Naive thymus-derived CD4-positive, alpha-beta T cell (primary cell): Measurements from ENCODE around the gene MAPKAPK2. TPM values are rescaled to one million over a fixed set of nuclear protein-coding genes. Genes with fewer than 3 reads are reported as not detected.
"Not testable (repeated sequence)": the region's sequence is repeated elsewhere in the genome, so short reads cannot be mapped to it uniquely, and the experiment has no call there.

ENCODE experiments used
- ATAC-seq: fragments of 150-1000 bp; cut with Tn5 transposase; 2 replicates; pipeline ENCODE4 v1.10.0; 2021; ENCODE audit warnings: mild to moderate bottlenecking, moderate library complexity
- CTCF ChIA-PET: fragments of 350-600 bp; sonication (Branson Sonifier 250); formaldehyde crosslinking; loops from one replicate; lab custom pipeline; 2021; ENCODE audit warnings: antibody characterized with exemption; lab: Charles Lee
- POLR2A ChIA-PET: fragments of 350-600 bp; sonication (Branson Sonifier 250); formaldehyde crosslinking; loops from one replicate; lab custom pipeline; 2021; ENCODE audit warnings: antibody characterized with exemption, inconsistent platforms; lab: Charles Lee
- DNase-seq, 9 donors: peaks; one replicate each; pipeline versions ENCODE4 v3.0.0 to v3.0.0-alpha.2; 2020 to 2022; ENCODE audit warnings: mixed read lengths in 1 of 9
- H3K27ac ChIP-seq: one replicate; pipeline ENCODE4 v1.7.0; 2013; ENCODE audit warnings: mild to moderate bottlenecking, low read depth, low read length, moderate library complexity
- H3K27me3 ChIP-seq, 2 donors: one replicate each; pipeline ENCODE4 v1.7.0; 2013; ENCODE audit warnings: low read length in 2 of 2, mild to moderate bottlenecking in 2 of 2, moderate library complexity in 2 of 2; ENCODE audit not compliant: control insufficient read depth in 2 of 2, insufficient read depth in 2 of 2
- H3K36me3 ChIP-seq, 3 experiments: 1 replicate in 2 of 3; 2 replicates in 1 of 3; pipeline ENCODE4 v1.7.0; 2013; ENCODE audit warnings: low read length in 3 of 3, mild to moderate bottlenecking in 3 of 3, moderate library complexity in 1 of 3; ENCODE audit not compliant: insufficient read depth in 3 of 3, control insufficient read depth in 2 of 3
- H3K4me1 ChIP-seq, 2 donors: one replicate each; pipeline ENCODE4 v1.7.0; 2013; ENCODE audit warnings: low read length in 2 of 2, mild to moderate bottlenecking in 2 of 2, moderate library complexity in 1 of 2; ENCODE audit not compliant: control insufficient read depth in 2 of 2, insufficient read depth in 2 of 2
- H3K4me3 ChIP-seq: 2 replicates; pipeline ENCODE4 v1.7.0; 2013; ENCODE audit warnings: mild to moderate bottlenecking, low read length
- H3K9me3 ChIP-seq, 3 experiments: 1 replicate in 2 of 3; 2 replicates in 1 of 3; pipeline ENCODE4 v1.7.0; 2013; ENCODE audit warnings: low read length in 3 of 3; ENCODE audit not compliant: control insufficient read depth in 2 of 3
- H3K27ac Mint-ChIP-seq, 9 donors: one replicate each; pipeline ENCODE4 v1.8.0; 2020 to 2022; ENCODE audit warnings: mixed read lengths in 9 of 9, mild to moderate bottlenecking in 8 of 9, moderate library complexity in 5 of 9, inconsistent platforms in 2 of 9
- H3K27me3 Mint-ChIP-seq, 5 donors: one replicate each; pipeline ENCODE4 v1.8.0; 2021 to 2022; ENCODE audit warnings: mixed read lengths in 5 of 5, mild to moderate bottlenecking in 1 of 5
- H3K36me3 Mint-ChIP-seq, 5 donors: one replicate each; pipeline ENCODE4 v1.8.0; 2020 to 2022; ENCODE audit warnings: mixed read lengths in 5 of 5, mild to moderate bottlenecking in 3 of 5, inconsistent platforms in 1 of 5
- H3K4me1 Mint-ChIP-seq, 7 donors: one replicate each; pipeline ENCODE4 v1.8.0; 2020 to 2022; ENCODE audit warnings: mixed read lengths in 7 of 7, mild to moderate bottlenecking in 3 of 7, inconsistent platforms in 1 of 7
- H3K4me3 Mint-ChIP-seq, 10 donors: one replicate each; pipeline ENCODE4 v1.8.0; 2020 to 2022; ENCODE audit warnings: mild to moderate bottlenecking in 10 of 10, mixed read lengths in 10 of 10, moderate library complexity in 6 of 10, inconsistent platforms in 2 of 10
- H3K9me3 Mint-ChIP-seq, 11 donors: one replicate each; pipeline ENCODE4 v1.8.0; 2020 to 2022; ENCODE audit warnings: mixed read lengths in 11 of 11, mild to moderate bottlenecking in 4 of 11, inconsistent platforms in 1 of 11, moderate library complexity in 1 of 11
- intact Hi-C, 2 donors: fragments of 100-400 bp; cut with micrococcal nuclease; formaldehyde crosslinking; loops; one replicate each; pipeline ENCODE4 v1.15.1; 2023
- polyA plus RNA-seq, 2 donors: library from polyadenylated mRNA; unstranded; fragments of 300-500 nt; fragmentation: Illumina TruSeq; gene quantifications; one replicate each; pipeline ENCODE4 v1.2.3, GENCODE V29; 2021
- total RNA-seq, 6 experiments: library from RNA in 5 of 6; stranded (reverse) in 5 of 6; gene quantifications; 1 replicate in 5 of 6; 2 replicates in 1 of 6; pipeline ENCODE4 v1.2.3 and lab custom pipeline; 2021 to 2026

MAPKAPK2 gene
- total and polyA plus RNA-seq, 7 experiments from 2014 or later, result 1.4 to 123 (median 53.2) TPM

DNA sequence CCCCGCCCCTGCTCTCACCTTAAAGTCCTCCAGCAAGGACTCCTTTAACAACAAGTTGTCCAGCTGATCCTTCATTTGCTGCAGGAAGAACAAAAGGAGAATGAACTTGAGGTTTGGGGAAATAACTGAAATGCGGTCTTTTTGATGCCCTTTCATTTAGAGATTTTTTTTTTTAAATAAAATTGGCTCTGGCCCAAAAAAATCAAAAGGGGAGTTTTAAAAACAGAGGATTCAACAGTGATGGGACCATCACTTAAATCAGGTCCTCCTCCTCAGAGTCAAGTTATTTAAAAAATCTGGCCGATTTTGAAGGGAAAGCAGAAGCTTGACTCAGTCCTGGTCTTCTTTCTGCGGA lies 86.6 kb downstream of the MAPKAPK2 start:
- H3K9me3 ChIP-seq, result no peaks in the 10 kb centered on the region
- H3K4me3 Mint-ChIP-seq, result peak overlapping the region; percentile 12 to 79 (median 52)
- DNase-seq, result peak in 1 of 9 donors; percentile 14
- no peak overlapping the region for H3K4me3 ChIP-seq
- no peak for ATAC-seq
- no peaks in the 10 kb centered on the region for H3K9me3 Mint-ChIP-seq
- no peak overlapping the region for H3K27ac ChIP-seq
- no peaks in the 10 kb centered on the region for H3K27me3 ChIP-seq
- no peaks in the 10 kb centered on the region for H3K36me3 Mint-ChIP-seq
- peaks cover 61 to 66% of the 10 kb centered on the region in 2 donors for H3K4me1 ChIP-seq
- CTCF ChIA-PET, result interaction anchor here (1.6 to 3.0 kb wide), 5 partner anchors 12 to 45 kb away, joined by 6 to 14 read pairs (median 9); no protein-coding TSS in a partner anchor
- peaks cover 0 to 61% (median 0%) of the 10 kb centered on the region in 5 donors for H3K27me3 Mint-ChIP-seq
- no peaks in the 10 kb centered on the region for H3K36me3 ChIP-seq
- H3K4me1 Mint-ChIP-seq, result peaks cover 56 to 85% (median 70%) of the 10 kb centered on the region in 7 donors
- POLR2A ChIA-PET, result interaction anchor here (0.6 to 11.7 kb wide), 6 partner anchors 13 to 36 kb away, joined by 3 to 103 read pairs (median 12); no protein-coding TSS in a partner anchor
- peak overlapping the region in 6 of 9 donors; percentile 35 to 88 (median 40) for H3K27ac Mint-ChIP-seq
- intact Hi-C loops, result loop anchor here in 1 of 2 donors (1.0 to 2.0 kb wide), 2 partner anchors 13 to 15 kb away; no protein-coding TSS in a partner anchor

DNA sequence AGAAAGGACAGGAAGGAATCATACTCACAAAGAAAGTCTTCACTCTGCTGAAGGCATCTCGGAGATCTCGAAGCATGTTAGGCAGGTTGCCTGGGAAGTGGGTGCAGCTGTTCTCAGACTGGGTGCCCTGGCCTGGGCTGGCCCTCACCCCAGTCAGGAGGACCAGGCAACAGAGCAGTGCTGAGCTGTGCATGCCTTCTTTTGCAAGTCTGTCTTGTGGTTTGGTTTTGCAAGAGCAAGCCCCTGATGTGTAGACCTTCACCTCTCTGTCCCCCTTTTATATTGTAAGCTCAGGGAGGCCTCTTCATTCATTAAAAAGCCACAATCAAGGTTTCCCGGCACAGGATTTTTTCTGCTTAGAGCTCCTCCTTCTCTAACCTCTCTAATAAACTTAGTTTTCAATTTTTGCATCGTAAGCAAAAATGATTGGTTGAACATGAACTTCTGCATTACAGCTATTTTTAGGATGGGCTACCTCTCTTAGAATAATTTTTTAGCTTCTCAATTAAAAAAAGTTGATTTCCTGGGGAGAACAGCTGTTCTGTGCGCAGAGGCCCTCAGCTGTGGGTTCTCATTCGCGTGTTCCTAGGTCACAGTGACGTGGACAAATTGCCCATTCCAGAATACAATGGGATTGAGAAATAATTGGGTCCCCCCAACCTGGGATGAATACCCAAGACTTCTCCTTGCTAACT lies 87.7 kb downstream of the MAPKAPK2 start, which contains the start of gene IL10:
Gene IL10, minus strand, starts transcription at position 252 of the 695 bp plus-strand sequence. Its CDS starts 59 bp downstream, at position 193.
- DNase-seq (no peak), ATAC-seq (no peak)
- peaks cover 50 to 55% of the 10 kb centered on the region in 2 donors for H3K4me1 ChIP-seq
- intact Hi-C loops, result no loop called here
- H3K27me3 ChIP-seq, result no peaks in the 10 kb centered on the region
- ChIA-PET POLR2A (interaction anchor here (0.5 to 11.7 kb wide), 11 partner anchors 12 to 133 kb away, joined by 3 to 103 read pairs (median 4); no protein-coding TSS in a partner anchor), CTCF (interaction anchor here (0.8 to 1.9 kb wide), 7 partner anchors 15 to 139 kb away, joined by 3 to 14 read pairs (median 4); no protein-coding TSS in a partner anchor)
- H3K9me3 ChIP-seq, result no peaks in the 10 kb centered on the region
- peaks cover 0 to 59% (median 0%) of the 10 kb centered on the region in 5 donors for H3K27me3 Mint-ChIP-seq
- peak within 1 kb of the TSS; percentile 19 to 79 (median 55) for H3K4me3 Mint-ChIP-seq
- no peaks in the 10 kb centered on the region for H3K36me3 ChIP-seq
- no peak within 1 kb of the TSS for H3K4me3 ChIP-seq
- H3K9me3 Mint-ChIP-seq, result no peaks in the 10 kb centered on the region
- H3K4me1 Mint-ChIP-seq, result peaks cover 47 to 74% (median 59%) of the 10 kb centered on the region in 7 donors
- H3K27ac ChIP-seq, result no peak within 1 kb of the TSS
- H3K36me3 Mint-ChIP-seq, result no peaks in the 10 kb centered on the region
- H3K27ac Mint-ChIP-seq, result peak within 1 kb of the TSS in 6 of 9 donors; percentile 15 to 88 (median 46)

DNA sequence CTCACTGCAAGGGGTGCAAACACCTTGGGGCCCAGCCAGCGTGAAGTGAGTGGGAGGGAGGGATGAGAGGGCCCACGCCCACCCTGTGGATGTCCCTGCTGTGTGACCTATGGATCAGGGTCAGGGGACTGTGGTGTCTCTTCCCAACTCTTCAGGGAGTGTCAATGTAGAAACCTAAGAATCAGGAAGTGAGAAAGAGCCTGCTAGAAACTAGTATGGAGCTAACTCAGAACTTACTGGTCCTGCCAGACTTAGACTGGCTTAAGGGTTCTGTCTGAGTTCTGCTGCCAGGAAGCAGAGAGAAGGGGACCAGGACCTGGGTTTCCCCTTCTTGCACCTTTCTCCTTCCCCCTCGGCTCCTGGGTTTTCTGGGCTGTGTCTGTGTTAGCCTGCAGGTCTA lies 89.4 kb downstream of the MAPKAPK2 start:
- no peaks in the 10 kb centered on the region for H3K9me3 ChIP-seq
- intact Hi-C loops, result no loop called here
- Mint-ChIP-seq H3K36me3 (no peaks in the 10 kb centered on the region), H3K4me3 (no peak overlapping the region), H3K27ac (peak overlapping the region in 3 of 9 donors; percentile 21 to 41 (median 24)), H3K27me3 (peaks cover 0 to 65% (median 0%) of the 10 kb centered on the region in 5 donors), H3K9me3 (no peaks in the 10 kb centered on the region), H3K4me1 (peaks cover 42 to 59% (median 50%) of the 10 kb centered on the region in 7 donors)
- H3K36me3 ChIP-seq, result no peaks in the 10 kb centered on the region
- ATAC-seq (no peak), DNase-seq (no peak)
- ChIA-PET CTCF (interaction anchor here (1.6 kb wide), 2 partner anchors 12 to 160 kb away, joined by 3 read pairs; no protein-coding TSS in a partner anchor), POLR2A (interaction anchor here (0.5 to 11.7 kb wide), 4 partner anchors 10 to 52 kb away, joined by 3 to 103 read pairs (median 40); no protein-coding TSS in a partner anchor)
- peaks cover 41 to 43% of the 10 kb centered on the region in 2 donors for H3K4me1 ChIP-seq
- H3K27me3 ChIP-seq, result no peaks in the 10 kb centered on the region
- H3K27ac ChIP-seq, result no peak overlapping the region
- no peak overlapping the region for H3K4me3 ChIP-seq

DNA sequence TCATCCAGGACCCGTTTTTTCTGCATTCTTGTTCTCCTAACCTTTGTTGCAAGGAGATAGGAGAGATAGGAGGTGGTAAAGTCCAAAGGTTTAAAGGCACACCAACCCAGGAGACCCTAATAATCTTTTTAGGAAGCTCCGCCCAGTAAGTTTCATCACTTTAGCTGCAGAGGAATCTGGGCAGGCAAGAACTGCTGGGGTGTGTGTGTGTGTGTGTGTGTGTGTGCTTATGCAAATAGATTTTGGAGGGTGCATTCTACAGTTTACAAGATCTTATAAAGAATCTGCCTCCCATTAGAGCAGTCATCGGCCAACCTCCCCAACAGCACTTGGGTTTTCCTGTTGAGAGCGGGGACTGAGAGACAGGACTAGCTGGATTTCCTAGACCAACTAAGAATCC lies 91.5 kb downstream of the MAPKAPK2 start:
- ATAC-seq (no peak), DNase-seq (no peak)
- H3K36me3 ChIP-seq, result no peaks in the 10 kb centered on the region
- Mint-ChIP-seq H3K27ac (no peak overlapping the region), H3K27me3 (peaks cover 0 to 54% (median 0%) of the 10 kb centered on the region in 5 donors), H3K9me3 (no peaks in the 10 kb centered on the region), H3K4me3 (no peak overlapping the region), H3K36me3 (no peaks in the 10 kb centered on the region), H3K4me1 (peaks cover 20 to 38% (median 32%) of the 10 kb centered on the region in 7 donors)
- H3K27me3 ChIP-seq, result no peaks in the 10 kb centered on the region
- H3K4me3 ChIP-seq, result no peak overlapping the region
- intact Hi-C loops, result no loop called here
- H3K27ac ChIP-seq, result no peak overlapping the region
- CTCF ChIA-PET, result interaction anchor here (1.1 kb wide), 1 partner anchor 42 kb away, joined by 3 read pairs; no protein-coding TSS in a partner anchor
- H3K4me1 ChIP-seq, result peaks cover 20 to 22% of the 10 kb centered on the region in 2 donors
- no peaks in the 10 kb centered on the region for H3K9me3 ChIP-seq
- POLR2A ChIA-PET, result interaction anchor here (0.8 to 1.2 kb wide), 2 partner anchors 8 to 16 kb away, joined by 3 to 4 read pairs; no protein-coding TSS in a partner anchor

DNA sequence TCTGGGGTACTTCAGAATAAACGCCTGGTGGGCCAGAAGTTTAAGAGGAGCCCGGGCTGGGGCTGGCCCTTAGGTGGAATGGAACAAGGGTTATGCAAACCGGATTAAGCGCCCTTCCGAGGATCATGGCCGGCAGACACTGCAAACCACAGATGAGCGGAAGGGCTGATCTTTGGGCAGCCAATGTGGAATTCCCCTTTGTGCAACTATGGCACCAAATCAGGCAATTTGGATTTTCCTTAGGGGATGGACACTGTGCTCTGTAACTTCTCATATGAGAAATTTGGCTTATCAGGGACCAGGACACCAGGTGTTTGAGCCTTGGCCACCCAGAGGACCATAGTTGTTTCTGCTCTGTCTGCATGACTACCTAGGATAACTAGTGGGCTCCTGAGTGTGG lies 93.3 kb downstream of the MAPKAPK2 start:
- POLR2A ChIA-PET, result interaction anchor here (1.2 kb wide), 1 partner anchor 14 kb away, joined by 4 read pairs; no protein-coding TSS in a partner anchor

DNA sequence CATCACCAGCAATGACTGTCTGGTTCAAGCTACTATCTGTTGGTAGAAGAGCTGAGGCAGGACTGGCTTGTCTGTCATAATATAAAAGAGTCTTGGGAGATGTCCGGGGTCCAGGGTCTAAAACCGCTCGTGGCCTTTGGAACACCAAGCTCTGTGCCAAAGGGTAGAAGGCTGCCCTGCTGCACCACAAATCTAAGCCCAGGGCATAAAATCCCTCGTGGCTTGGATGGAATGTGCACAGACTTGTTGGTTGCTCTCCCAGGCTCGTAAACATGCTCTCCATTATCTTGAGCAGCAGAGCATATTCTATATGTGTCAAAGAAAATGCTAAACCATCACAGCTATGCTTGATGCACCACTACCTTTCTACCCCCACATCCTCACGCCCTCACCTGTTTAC lies 94.2 kb downstream of the MAPKAPK2 start:
- ATAC-seq, POLR2A ChIA-PET, H3K9me3 ChIP-seq, H3K36me3 Mint-ChIP-seq, H3K9me3 Mint-ChIP-seq, intact Hi-C loops, H3K27ac Mint-ChIP-seq, DNase-seq, H3K27ac ChIP-seq, CTCF ChIA-PET, H3K4me3 Mint-ChIP-seq, H3K36me3 ChIP-seq, H3K4me3 ChIP-seq, H3K27me3 ChIP-seq: not testable (repeated sequence)
- Mint-ChIP-seq H3K27me3 (peaks cover 0 to 32% (median 0%) of the 10 kb centered on the region in 5 donors), H3K4me1 (peaks cover 5 to 33% (median 22%) of the 10 kb centered on the region in 7 donors)
- peaks cover 19 to 20% of the 10 kb centered on the region in 2 donors for H3K4me1 ChIP-seq

More for the DNA sequence above, 93.3 kb downstream of the MAPKAPK2 start:
- CTCF ChIA-PET, result interaction anchor here (1.1 kb wide), 1 partner anchor 19 kb away, joined by 3 read pairs; no protein-coding TSS in a partner anchor
- DNase-seq (no peak), ATAC-seq (no peak)
- Histone ChIP-seq H3K9me3 (no peaks in the 10 kb centered on the region), H3K36me3 (no peaks in the 10 kb centered on the region), H3K27ac (no peak overlapping the region), H3K4me1 (peaks cover 13% of the 10 kb centered on the region in 2 donors), H3K27me3 (no peaks in the 10 kb centered on the region), H3K4me3 (no peak overlapping the region)
- Mint-ChIP-seq H3K36me3 (no peaks in the 10 kb centered on the region), H3K4me1 (peaks cover 5 to 35% (median 23%) of the 10 kb centered on the region in 7 donors), H3K9me3 (no peaks in the 10 kb centered on the region), H3K27me3 (peaks cover 0 to 40% (median 0%) of the 10 kb centered on the region in 5 donors), H3K27ac (no peak overlapping the region), H3K4me3 (no peak overlapping the region)
- intact Hi-C loops, result no loop called here
